ENCODE results near the gene KSR1.
A peak's percentile ranks its signal among the peaks of the same experiment; 100 is the strongest.

KSR1 gene

GRCh38 chr17:27550974-27551505, 94.8 kb downstream of the KSR1 start:
- no peak for DNase-seq (ENCODE audit: low read depth)

- peak; percentile 81 for DNase-seq (ENCODE audit: low read depth)
These were observed 95.5 kb downstream of the KSR1 start for GRCh38 chr17:27551701-27552248.

- peak; percentile 89 for DNase-seq (ENCODE audit: low read depth)
These were observed 96.1 kb downstream of the KSR1 start for GRCh38 chr17:27552276-27552732.

GRCh38 chr17:27553019-27553511, 96.8 kb downstream of the KSR1 start:
- DNase-seq (ENCODE audit: low read depth) = no peak

- DNase-seq (ENCODE audit: low read depth) = no peak
These were observed 97.9 kb downstream of the KSR1 start for GRCh38 chr17:27554152-27554551.

GRCh38 chr17:27554911-27555310, 98.7 kb downstream of the KSR1 start:
- no peak for DNase-seq (ENCODE audit: low read depth)

GRCh38 chr17:27555339-27555738, 99.1 kb downstream of the KSR1 start:
- no peak for DNase-seq (ENCODE audit: low read depth)

GRCh38 chr17:27558341-27558740, 102.1 kb downstream of the KSR1 start:
- DNase-seq (ENCODE audit: low read depth) = no peak

- no peak for DNase-seq (ENCODE audit: low read depth)
These were observed 102.7 kb downstream of the KSR1 start for GRCh38 chr17:27558842-27559505.

- peak; percentile 70 for DNase-seq (ENCODE audit: low read depth)
These were observed 103.5 kb downstream of the KSR1 start for GRCh38 chr17:27559506-27560481.

- no peak for DNase-seq (ENCODE audit: low read depth)
These were observed 104.4 kb downstream of the KSR1 start for GRCh38 chr17:27560668-27561067.

GRCh38 chr17:27562777-27563455, 106.7 kb downstream of the KSR1 start:
- peak; percentile 40 for DNase-seq (ENCODE audit: low read depth)

GRCh38 chr17:27563532-27563931, 107.3 kb downstream of the KSR1 start:
- DNase-seq (ENCODE audit: low read depth) = no peak

GRCh38 chr17:27564463-27564862, 108.2 kb downstream of the KSR1 start:
- DNase-seq (ENCODE audit: low read depth) = no peak

- peak; percentile 28 for DNase-seq (ENCODE audit: low read depth)
These were observed 109.8 kb downstream of the KSR1 start for GRCh38 chr17:27565874-27566670.

- no peak for DNase-seq (ENCODE audit: low read depth)
These were observed 110.7 kb downstream of the KSR1 start for GRCh38 chr17:27566671-27567562.

GRCh38 chr17:27567563-27567859, 111.3 kb downstream of the KSR1 start:
- no peak for DNase-seq (ENCODE audit: low read depth)

- no peak for DNase-seq (ENCODE audit: low read depth)
These were observed 112.0 kb downstream of the KSR1 start for GRCh38 chr17:27568216-27568615.

- no peak for DNase-seq (ENCODE audit: low read depth)
These were observed 112.6 kb downstream of the KSR1 start for GRCh38 chr17:27568811-27569210.

- DNase-seq (ENCODE audit: low read depth) = peak; percentile 50
These were observed 113.0 kb downstream of the KSR1 start for GRCh38 chr17:27569257-27569722.
